Measurements from ENCODE around the gene ZNF365.

The ZNF365 gene

GRCh38 chr10:62433901-62434300, 59.7 kb downstream of the ZNF365 start:
- no peak for FAIRE-seq
- no peak for TF ChIP-seq CTCF (IDR thresholded peaks at IDR 0.05; ENCODE audit: insufficient read depth, missing control alignments)

GRCh38 chr10:62437696-62438095, 63.5 kb downstream of the ZNF365 start:
- FAIRE-seq (no peak), DNase-seq (ENCODE audit: insufficient read length, low spot score) (no peak)
- peak; percentile 73 for TF ChIP-seq CTCF (IDR thresholded peaks at IDR 0.05; ENCODE audit: insufficient read depth, missing control alignments)

More at GRCh38 chr10:62433901-62434300, 59.7 kb downstream of the ZNF365 start:
- no peak for DNase-seq (ENCODE audit: insufficient read length, low spot score)

- TF ChIP-seq CTCF (IDR thresholded peaks at IDR 0.05; ENCODE audit: insufficient read depth, missing control alignments) = no peak
These were observed 67.8 kb downstream of the ZNF365 start for GRCh38 chr10:62442006-62442405.

GRCh38 chr10:62442894-62443669, 68.9 kb downstream of the ZNF365 start:
- TF ChIP-seq CTCF (IDR thresholded peaks at IDR 0.05; ENCODE audit: insufficient read depth, missing control alignments) = no peak
- DNase-seq (ENCODE audit: insufficient read length, low spot score) = no peak
- no peak for FAIRE-seq

More at GRCh38 chr10:62442006-62442405, 67.8 kb downstream of the ZNF365 start:
- DNase-seq (ENCODE audit: insufficient read length, low spot score) (no peak), FAIRE-seq (no peak)

GRCh38 chr10:62443866-62444265, 69.7 kb downstream of the ZNF365 start:
- DNase-seq (ENCODE audit: insufficient read length, low spot score) = no peak
- no peak for FAIRE-seq
- TF ChIP-seq CTCF (IDR thresholded peaks at IDR 0.05; ENCODE audit: insufficient read depth, missing control alignments) = no peak

- no peak for FAIRE-seq
- no peak for TF ChIP-seq CTCF (IDR thresholded peaks at IDR 0.05; ENCODE audit: insufficient read depth, missing control alignments)
- no peak for DNase-seq (ENCODE audit: insufficient read length, low spot score)
These were observed 72.5 kb downstream of the ZNF365 start for GRCh38 chr10:62446627-62447026.

GRCh38 chr10:62450912-62451610, 76.9 kb downstream of the ZNF365 start:
- FAIRE-seq = no peak
- TF ChIP-seq CTCF (IDR thresholded peaks at IDR 0.05; ENCODE audit: insufficient read depth, missing control alignments) = no peak
- DNase-seq (ENCODE audit: insufficient read length, low spot score) = no peak
